Measurements from ENCODE around the gene LAMTOR4. TPM values are rescaled to one million over a fixed set of nuclear protein-coding genes. Genes with fewer than 3 reads are reported as not detected.
"Not testable (repeated sequence)": the region's sequence is repeated elsewhere in the genome, so short reads cannot be mapped to it uniquely, and the experiment has no call there.

LAMTOR4 gene
- total RNA-seq, 2 donors from 2014 or later = 124 to 145 TPM

GRCh38 chr7:100177045-100178001 is 28.6 kb downstream of the LAMTOR4 start, which contains the start of the genes GPC2 and STAG3:
GPC2 (minus strand) TSS chr7:100177381; CDS start chr7:100177199, 182 bp downstream.
STAG3 (plus strand) TSS chr7:100177918; CDS start chr7:100180557, 2,639 bp downstream.
- peak within 1 kb of the TSS in 1 of 2 donors; percentile 52 for H3K27ac Mint-ChIP-seq

GRCh38 chr7:100180084-100180483 is 31.4 kb downstream of the LAMTOR4 start:
- H3K4me1 Mint-ChIP-seq (ENCODE audit: low read depth in 2 of 2) = peaks cover 21 to 25% of the 10 kb centered on the region in 2 donors
- ATAC-seq; H3K27me3 Mint-ChIP-seq; H3K9me3 Mint-ChIP-seq; H3K36me3 Mint-ChIP-seq; DNase-seq (ENCODE audit: low spot score): not testable (repeated sequence)
- peak overlapping the region; percentile 58 for H3K4me3 Mint-ChIP-seq
- H3K27ac Mint-ChIP-seq = peak overlapping the region; percentile 40 to 83

More at GRCh38 chr7:100177045-100178001, 28.6 kb downstream of the LAMTOR4 start, which contains the start of the genes GPC2 and STAG3:
- DNase-seq (ENCODE audit: low spot score) (peak; percentile 96), ATAC-seq (peak; percentile 93 to 95)
- peaks cover 3% of the 10 kb centered on the region for H3K9me3 Mint-ChIP-seq
- H3K4me3 Mint-ChIP-seq = peak within 1 kb of the TSS; percentile 45
- H3K27me3 Mint-ChIP-seq = peaks cover 5 to 7% of the 10 kb centered on the region in 2 donors
- no peaks in the 10 kb centered on the region for H3K36me3 Mint-ChIP-seq
- H3K4me1 Mint-ChIP-seq (ENCODE audit: low read depth in 2 of 2) = peaks cover 24 to 25% of the 10 kb centered on the region in 2 donors

GRCh38 chr7:100182616-100183015 is 33.9 kb downstream of the LAMTOR4 start:
- not testable (repeated sequence) for DNase-seq (ENCODE audit: low spot score)

GRCh38 chr7:100183090-100183489 is 34.4 kb downstream of the LAMTOR4 start:
- not testable (repeated sequence) for ATAC-seq; H3K9me3 Mint-ChIP-seq; H3K36me3 Mint-ChIP-seq; H3K27ac Mint-ChIP-seq; H3K4me3 Mint-ChIP-seq; DNase-seq (ENCODE audit: low spot score); H3K27me3 Mint-ChIP-seq
- H3K4me1 Mint-ChIP-seq (ENCODE audit: low read depth in 2 of 2) = peaks cover 8 to 14% of the 10 kb centered on the region in 2 donors

More at GRCh38 chr7:100182616-100183015, 33.9 kb downstream of the LAMTOR4 start:
- H3K9me3 Mint-ChIP-seq, H3K27me3 Mint-ChIP-seq, H3K27ac Mint-ChIP-seq, H3K36me3 Mint-ChIP-seq, ATAC-seq, H3K4me3 Mint-ChIP-seq: not testable (repeated sequence)
- peaks cover 8 to 15% of the 10 kb centered on the region in 2 donors for H3K4me1 Mint-ChIP-seq (ENCODE audit: low read depth in 2 of 2)

- H3K36me3 Mint-ChIP-seq = no peaks in the 10 kb centered on the region
- H3K27ac Mint-ChIP-seq = no peak overlapping the region
- DNase-seq (ENCODE audit: low spot score) = no peak
- no peak overlapping the region for H3K4me3 Mint-ChIP-seq
- no peaks in the 10 kb centered on the region for H3K9me3 Mint-ChIP-seq
- H3K27me3 Mint-ChIP-seq = no peaks in the 10 kb centered on the region
- peaks cover 7 to 8% of the 10 kb centered on the region in 2 donors for H3K4me1 Mint-ChIP-seq (ENCODE audit: low read depth in 2 of 2)
- ATAC-seq = no peak
Measured at GRCh38 chr7:100185726-100186125, 37.0 kb downstream of the LAMTOR4 start.

- DNase-seq (ENCODE audit: low spot score) (no peak), ATAC-seq (no peak)
- Mint-ChIP-seq H3K4me1 (ENCODE audit: low read depth in 2 of 2) (peaks cover 0 to 6% of the 10 kb centered on the region in 2 donors), H3K4me3 (no peak overlapping the region), H3K27ac (peak overlapping the region in 1 of 2 donors; percentile 53), H3K27me3 (no peaks in the 10 kb centered on the region), H3K36me3 (no peaks in the 10 kb centered on the region), H3K9me3 (no peaks in the 10 kb centered on the region)
Measured at GRCh38 chr7:100189061-100189460, 40.3 kb downstream of the LAMTOR4 start.

GRCh38 chr7:100190048-100190711 is 41.5 kb downstream of the LAMTOR4 start:
- Mint-ChIP-seq H3K9me3 (no peaks in the 10 kb centered on the region), H3K36me3 (no peaks in the 10 kb centered on the region), H3K4me1 (ENCODE audit: low read depth in 2 of 2) (peaks cover 0 to 6% of the 10 kb centered on the region in 2 donors), H3K27ac (peak overlapping the region; percentile 4 to 53), H3K4me3 (no peak overlapping the region), H3K27me3 (no peaks in the 10 kb centered on the region)
- ATAC-seq (peak; percentile 67 to 72), DNase-seq (ENCODE audit: low spot score) (no peak)

GRCh38 chr7:100191775-100192174 is 43.1 kb downstream of the LAMTOR4 start:
- no peak for ATAC-seq
- DNase-seq (ENCODE audit: low spot score) = no peak
- Mint-ChIP-seq H3K27ac (no peak overlapping the region), H3K4me1 (ENCODE audit: low read depth in 2 of 2) (peaks cover 0 to 6% of the 10 kb centered on the region in 2 donors), H3K4me3 (no peak overlapping the region), H3K27me3 (no peaks in the 10 kb centered on the region), H3K36me3 (no peaks in the 10 kb centered on the region), H3K9me3 (no peaks in the 10 kb centered on the region)

- DNase-seq (ENCODE audit: low spot score); H3K36me3 Mint-ChIP-seq; ATAC-seq; H3K27me3 Mint-ChIP-seq; H3K4me1 Mint-ChIP-seq (ENCODE audit: low read depth in 2 of 2); H3K4me3 Mint-ChIP-seq; H3K9me3 Mint-ChIP-seq: not testable (repeated sequence)
- peak overlapping the region in 1 of 2 donors; percentile 14 for H3K27ac Mint-ChIP-seq
Measured at GRCh38 chr7:100192281-100192862, 43.7 kb downstream of the LAMTOR4 start.

- Mint-ChIP-seq H3K4me1 (ENCODE audit: low read depth in 2 of 2) (peaks cover 0 to 6% of the 10 kb centered on the region in 2 donors), H3K4me3 (no peak overlapping the region), H3K27me3 (no peaks in the 10 kb centered on the region), H3K36me3 (no peaks in the 10 kb centered on the region), H3K9me3 (no peaks in the 10 kb centered on the region), H3K27ac (peak overlapping the region in 1 of 2 donors; percentile 14)
- ATAC-seq (no peak), DNase-seq (ENCODE audit: low spot score) (no peak)
Measured at GRCh38 chr7:100192969-100193368, 44.3 kb downstream of the LAMTOR4 start.

- H3K36me3 Mint-ChIP-seq = no peaks in the 10 kb centered on the region
- no peak overlapping the region for H3K27ac Mint-ChIP-seq
- no peak overlapping the region for H3K4me3 Mint-ChIP-seq
- no peak for ATAC-seq
- no peaks in the 10 kb centered on the region for H3K9me3 Mint-ChIP-seq
- peaks cover 2 to 8% of the 10 kb centered on the region in 2 donors for H3K27me3 Mint-ChIP-seq
- H3K4me1 Mint-ChIP-seq (ENCODE audit: low read depth in 2 of 2) = peaks cover 0 to 4% of the 10 kb centered on the region in 2 donors
- DNase-seq (ENCODE audit: low spot score) = no peak
Measured at GRCh38 chr7:100195222-100195621, 46.5 kb downstream of the LAMTOR4 start.

GRCh38 chr7:100195901-100196322 is 47.2 kb downstream of the LAMTOR4 start:
- not testable (repeated sequence) for H3K4me1 Mint-ChIP-seq (ENCODE audit: low read depth in 2 of 2); ATAC-seq; H3K27ac Mint-ChIP-seq; H3K9me3 Mint-ChIP-seq; H3K36me3 Mint-ChIP-seq; DNase-seq (ENCODE audit: low spot score); H3K27me3 Mint-ChIP-seq; H3K4me3 Mint-ChIP-seq

- H3K27me3 Mint-ChIP-seq = peaks cover 2 to 8% of the 10 kb centered on the region in 2 donors
- ATAC-seq (no peak), DNase-seq (ENCODE audit: low spot score) (no peak)
- H3K4me3 Mint-ChIP-seq = no peak overlapping the region
- no peaks in the 10 kb centered on the region for H3K36me3 Mint-ChIP-seq
- no peaks in the 10 kb centered on the region for H3K9me3 Mint-ChIP-seq
- peak overlapping the region in 1 of 2 donors; percentile 27 for H3K27ac Mint-ChIP-seq
- no peaks in the 10 kb centered on the region for H3K4me1 Mint-ChIP-seq (ENCODE audit: low read depth in 2 of 2)
Measured at GRCh38 chr7:100198266-100198665, 49.5 kb downstream of the LAMTOR4 start.
